ENCODE results near the gene CYP26C1. TPM values are rescaled to one million over a fixed set of nuclear protein-coding genes. Genes with fewer than 3 reads are reported as not detected.

The CYP26C1 gene
- polyA plus RNA-seq, 1 donor from 2014 or later, result not detected

DNA sequence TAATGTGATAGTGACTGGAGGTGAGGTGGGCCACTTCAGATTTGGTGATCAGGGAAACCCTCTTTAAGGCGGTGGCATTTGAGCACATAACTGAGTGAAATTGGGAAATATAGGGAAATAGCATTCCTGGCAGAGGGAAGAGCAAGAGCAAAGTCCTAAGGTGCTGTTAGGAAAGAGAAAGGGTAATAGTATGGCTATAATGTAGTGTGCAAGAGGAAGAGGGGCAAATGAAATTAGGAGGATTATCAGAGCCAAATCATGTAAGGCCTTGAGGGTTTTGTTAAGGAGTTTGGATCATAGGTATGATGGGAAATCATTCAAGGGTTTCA is 27.8 kb upstream of the CYP26C1 start:
- Histone ChIP-seq H3K9me3 (ENCODE audit: low read length) (no peaks in the 10 kb centered on the region), H3K36me3 (ENCODE audit: insufficient read depth, low read length) (no peaks in the 10 kb centered on the region), H3K27me3 (ENCODE audit: insufficient read depth, low read depth, low read length) (no peaks in the 10 kb centered on the region), H3F3A (ENCODE audit: insufficient read depth, low read length, poor library complexity, severe bottlenecking) (no peaks in the 10 kb centered on the region), H3K4me2 (ENCODE audit: low read length) (no peak overlapping the region), H3K9me2 (ENCODE audit: insufficient read depth, low read length) (no peaks in the 10 kb centered on the region), H4K20me1 (ENCODE audit: insufficient read depth) (no peaks in the 10 kb centered on the region), H3K27ac (ENCODE audit: low read length) (no peak overlapping the region), H3K9ac (ENCODE audit: low read length) (no peak overlapping the region), H3K4me3 (ENCODE audit: low read length) (no peak overlapping the region), H3K79me2 (replicated peaks; ENCODE audit: insufficient read depth, low read length) (no peaks in the 10 kb centered on the region), H2AFZ (ENCODE audit: low read depth, low read length) (no peak overlapping the region)
- TF ChIP-seq, protein P1, sequence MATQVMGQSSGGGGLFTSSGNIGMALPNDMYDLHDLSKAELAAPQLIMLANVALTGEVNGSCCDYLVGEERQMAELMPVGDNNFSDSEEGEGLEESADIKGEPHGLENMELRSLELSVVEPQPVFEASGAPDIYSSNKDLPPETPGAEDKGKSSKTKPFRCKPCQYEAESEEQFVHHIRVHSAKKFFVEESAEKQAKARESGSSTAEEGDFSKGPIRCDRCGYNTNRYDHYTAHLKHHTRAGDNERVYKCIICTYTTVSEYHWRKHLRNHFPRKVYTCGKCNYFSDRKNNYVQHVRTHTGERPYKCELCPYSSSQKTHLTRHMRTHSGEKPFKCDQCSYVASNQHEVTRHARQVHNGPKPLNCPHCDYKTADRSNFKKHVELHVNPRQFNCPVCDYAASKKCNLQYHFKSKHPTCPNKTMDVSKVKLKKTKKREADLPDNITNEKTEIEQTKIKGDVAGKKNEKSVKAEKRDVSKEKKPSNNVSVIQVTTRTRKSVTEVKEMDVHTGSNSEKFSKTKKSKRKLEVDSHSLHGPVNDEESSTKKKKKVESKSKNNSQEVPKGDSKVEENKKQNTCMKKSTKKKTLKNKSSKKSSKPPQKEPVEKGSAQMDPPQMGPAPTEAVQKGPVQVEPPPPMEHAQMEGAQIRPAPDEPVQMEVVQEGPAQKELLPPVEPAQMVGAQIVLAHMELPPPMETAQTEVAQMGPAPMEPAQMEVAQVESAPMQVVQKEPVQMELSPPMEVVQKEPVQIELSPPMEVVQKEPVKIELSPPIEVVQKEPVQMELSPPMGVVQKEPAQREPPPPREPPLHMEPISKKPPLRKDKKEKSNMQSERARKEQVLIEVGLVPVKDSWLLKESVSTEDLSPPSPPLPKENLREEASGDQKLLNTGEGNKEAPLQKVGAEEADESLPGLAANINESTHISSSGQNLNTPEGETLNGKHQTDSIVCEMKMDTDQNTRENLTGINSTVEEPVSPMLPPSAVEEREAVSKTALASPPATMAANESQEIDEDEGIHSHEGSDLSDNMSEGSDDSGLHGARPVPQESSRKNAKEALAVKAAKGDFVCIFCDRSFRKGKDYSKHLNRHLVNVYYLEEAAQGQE (IDR thresholded peaks at IDR 0.05; ENCODE audit: borderline replicate concordance), result no peak
- TF ChIP-seq TAF1 (IDR thresholded peaks at IDR 0.05; ENCODE audit: low read depth), result no peak
- no peak for TF ChIP-seq MXI1 (conservative IDR thresholded peaks at IDR 0.05; ENCODE audit: poor library complexity, severe bottlenecking)
- no peak for TF ChIP-seq RAD21 (conservative IDR thresholded peaks at IDR 0.05)
- TF ChIP-seq EZH2 (IDR thresholded peaks at IDR 0.05; ENCODE audit: borderline replicate concordance, insufficient read depth, low read length, poor library complexity, severe bottlenecking), result no peak
- no peak for TF ChIP-seq POLR2AphosphoS5 (IDR thresholded peaks at IDR 0.05)
- TF ChIP-seq CTCF (IDR thresholded peaks at IDR 0.05; ENCODE audit: poor library complexity, severe bottlenecking), result no peak
- TF ChIP-seq EP300 (conservative IDR thresholded peaks at IDR 0.05; ENCODE audit: poor library complexity, severe bottlenecking), result no peak
- TF ChIP-seq SMC3 (conservative IDR thresholded peaks at IDR 0.05; ENCODE audit: poor library complexity), result no peak

DNA sequence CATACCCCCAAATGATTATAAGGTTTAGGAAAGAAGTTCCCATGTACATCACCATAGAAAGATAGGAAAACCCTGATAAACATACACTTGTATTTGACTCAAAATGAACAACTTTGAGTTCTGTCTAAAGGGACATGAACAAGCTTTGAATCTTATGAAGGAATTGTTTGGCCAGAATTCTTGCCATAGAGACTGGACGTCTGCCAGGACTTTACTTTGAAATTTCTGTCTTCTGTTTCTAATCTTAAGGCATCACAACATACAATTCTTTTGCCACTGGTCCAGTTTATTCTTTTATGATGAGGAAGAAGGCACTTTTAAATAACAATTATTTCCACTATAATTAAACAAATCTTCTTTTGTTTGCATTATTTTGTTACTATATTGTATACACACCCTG is 26.2 kb upstream of the CYP26C1 start:
- Histone ChIP-seq H3K9ac (ENCODE audit: low read length) (no peak overlapping the region), H3K36me3 (ENCODE audit: insufficient read depth, low read length) (no peaks in the 10 kb centered on the region), H3K9me2 (ENCODE audit: insufficient read depth, low read length) (no peaks in the 10 kb centered on the region), H3F3A (ENCODE audit: insufficient read depth, low read length, poor library complexity, severe bottlenecking) (no peaks in the 10 kb centered on the region), H3K79me2 (replicated peaks; ENCODE audit: insufficient read depth, low read length) (no peaks in the 10 kb centered on the region), H3K4me3 (ENCODE audit: low read length) (no peak overlapping the region), H4K20me1 (ENCODE audit: insufficient read depth) (no peaks in the 10 kb centered on the region), H3K27ac (ENCODE audit: low read length) (no peak overlapping the region), H2AFZ (ENCODE audit: low read depth, low read length) (no peak overlapping the region), H3K9me3 (ENCODE audit: low read length) (no peaks in the 10 kb centered on the region), H3K4me2 (ENCODE audit: low read length) (no peak overlapping the region), H3K27me3 (ENCODE audit: insufficient read depth, low read depth, low read length) (no peaks in the 10 kb centered on the region)
- TF ChIP-seq EZH2 (IDR thresholded peaks at IDR 0.05; ENCODE audit: borderline replicate concordance, insufficient read depth, low read length, poor library complexity, severe bottlenecking) (no peak), TAF1 (IDR thresholded peaks at IDR 0.05; ENCODE audit: low read depth) (no peak)

- H3K4me2 ChIP-seq (ENCODE audit: low read length), result no peak overlapping the region
- H4K20me1 ChIP-seq (ENCODE audit: insufficient read depth), result no peaks in the 10 kb centered on the region
- TF ChIP-seq, protein P1 (IDR thresholded peaks at IDR 0.05; ENCODE audit: borderline replicate concordance), result no peak
- TF ChIP-seq MXI1 (conservative IDR thresholded peaks at IDR 0.05; ENCODE audit: poor library complexity, severe bottlenecking) (no peak), POLR2AphosphoS5 (IDR thresholded peaks at IDR 0.05) (no peak), EZH2 (IDR thresholded peaks at IDR 0.05; ENCODE audit: borderline replicate concordance, insufficient read depth, low read length, poor library complexity, severe bottlenecking) (no peak), EP300 (conservative IDR thresholded peaks at IDR 0.05; ENCODE audit: poor library complexity, severe bottlenecking) (no peak), CTCF (IDR thresholded peaks at IDR 0.05; ENCODE audit: poor library complexity, severe bottlenecking) (no peak), RAD21 (conservative IDR thresholded peaks at IDR 0.05) (no peak), TAF1 (IDR thresholded peaks at IDR 0.05; ENCODE audit: low read depth) (no peak), SMC3 (conservative IDR thresholded peaks at IDR 0.05; ENCODE audit: poor library complexity) (no peak)
- H3K9me3 ChIP-seq (ENCODE audit: low read length), result no peaks in the 10 kb centered on the region
- no peak overlapping the region for H2AFZ ChIP-seq (ENCODE audit: low read depth, low read length)
- H3K9ac ChIP-seq (ENCODE audit: low read length), result no peak overlapping the region
- H3K27me3 ChIP-seq (ENCODE audit: insufficient read depth, low read depth, low read length), result no peaks in the 10 kb centered on the region
- no peak overlapping the region for H3K27ac ChIP-seq (ENCODE audit: low read length)
- no peaks in the 10 kb centered on the region for H3F3A ChIP-seq (ENCODE audit: insufficient read depth, low read length, poor library complexity, severe bottlenecking)
- no peaks in the 10 kb centered on the region for H3K36me3 ChIP-seq (ENCODE audit: insufficient read depth, low read length)
- no peak overlapping the region for H3K4me3 ChIP-seq (ENCODE audit: low read length)
- no peaks in the 10 kb centered on the region for H3K9me2 ChIP-seq (ENCODE audit: insufficient read depth, low read length)
- H3K79me2 ChIP-seq (replicated peaks; ENCODE audit: insufficient read depth, low read length), result no peaks in the 10 kb centered on the region
Observed at GRCh38 chr10:93039110-93039509, 21.5 kb upstream of the CYP26C1 start.

Data from neural cell (in vitro differentiated cells).